GM12878 (cell line): ENCODE measurements around the gene DDAH1. TPM values are rescaled to one million over a fixed set of nuclear protein-coding genes. Genes with fewer than 3 reads are reported as not detected.

Source experiments
- ATAC-seq: fragments of 200-7000 bp; cut with Tn5 transposase; 3 replicates; pipeline ENCODE4 v1.9.1; 2020; ENCODE audit warnings: mild to moderate bottlenecking, moderate library complexity
- BruUV-seq: library from RNA; stranded (reverse); fragments of 400-500 nt; replicated peaks from 2 replicates; lab custom pipeline; 2021; lab: Mats Ljungman, UMichigan
- CTCF ChIA-PET: fragments of 300-600 bp; sonication (Branson Sonifier 250); formaldehyde crosslinking; extraction: SDS; loops from one replicate; lab custom pipeline; 2021; ENCODE audit warnings: inconsistent platforms; lab: Yijun Ruan, JAX
- POLR2A ChIA-PET: fragments of 350-600 bp; formaldehyde crosslinking; extraction: SDS; loops from one replicate; lab custom pipeline; 2021; ENCODE audit warnings: inconsistent platforms; lab: Charles Lee
- RAD21 ChIA-PET: fragments of 300-600 bp; sonication (Branson Sonifier 250); formaldehyde crosslinking; loops from one replicate; lab custom pipeline; 2023; ENCODE audit warnings: antibody characterized with exemption; ENCODE audit not compliant: unreplicated experiment; lab: Charles Lee
- SMC1A ChIA-PET: fragments of 300-600 bp; sonication (Branson Sonifier 250); formaldehyde crosslinking; loops from one replicate; lab custom pipeline; 2023; ENCODE audit not compliant: unreplicated experiment, uncharacterized antibody; lab: Charles Lee
- DNase-seq: peaks from one replicate; pipeline ENCODE4 v3.0.0-alpha.2; 2011; ENCODE audit warnings: low read depth, low spot score
- FAIRE-seq: peaks from 3 replicates; lab custom pipeline; 2011; peaks lifted over from hg19 to GRCh38; lab: Jason Lieb, UNC
- H2AFZ ChIP-seq: 2 replicates; pipeline ENCODE4 v1.6.0; 2011; ENCODE audit warnings: low read depth, low read length, control low read depth; ENCODE audit not compliant: control insufficient read depth
- H3K27ac ChIP-seq: 2 replicates; pipeline ENCODE4 v1.5.1; 2011; ENCODE audit warnings: control low read depth; ENCODE audit not compliant: control insufficient read depth, insufficient read depth
- H3K27me3 ChIP-seq, 2 experiments: replicated peaks in 1 of 2; 2 replicates each; pipeline versions ENCODE4 v1.6.0 to v1.6.1; 2011; ENCODE audit warnings: low read length in 1 of 2; ENCODE audit not compliant: control insufficient read depth in 2 of 2, insufficient read depth in 2 of 2
- H3K36me3 ChIP-seq, 2 experiments: 2 replicates each; pipeline ENCODE4 v1.5.1; 2011; ENCODE audit warnings: low read length in 1 of 2; ENCODE audit not compliant: control insufficient read depth in 2 of 2, insufficient read depth in 2 of 2
- H3K4me1 ChIP-seq: 2 replicates; pipeline ENCODE4 v1.6.1; 2011; ENCODE audit warnings: mild to moderate bottlenecking, low read length, moderate library complexity, mixed read lengths; ENCODE audit not compliant: control insufficient read depth, insufficient read depth
- H3K4me2 ChIP-seq: 2 replicates; pipeline ENCODE4 v1.6.0; 2011; ENCODE audit warnings: control low read depth; ENCODE audit not compliant: control insufficient read depth, insufficient read depth
- H3K4me3 ChIP-seq: fragments of 200-600 bp; sonication (generic); 2 replicates; pipeline ENCODE4 v1.5.1; 2016
- H3K79me2 ChIP-seq: 2 replicates; pipeline ENCODE4 v1.6.0; 2011; ENCODE audit warnings: low read length; ENCODE audit not compliant: control insufficient read depth, insufficient read depth
- H3K9ac ChIP-seq: 2 replicates; pipeline ENCODE4 v1.8.0; 2011; ENCODE audit warnings: low read length, control low read depth, mixed read lengths; ENCODE audit not compliant: control insufficient read depth, insufficient read depth
- H3K9me3 ChIP-seq: replicated peaks from 3 replicates; pipeline ENCODE4 v1.5.1; 2011; ENCODE audit warnings: mild to moderate bottlenecking, low read length; ENCODE audit not compliant: control insufficient read depth, insufficient read depth
- H4K20me1 ChIP-seq: 2 replicates; pipeline ENCODE4 v1.6.0; 2011; ENCODE audit not compliant: control insufficient read depth, insufficient read depth
- BACH1 ChIP-seq: fragments of 450-650 bp; IDR thresholded peaks from 2 replicates; pipeline ENCODE4 v1.6.1; 2017; ENCODE audit warnings: mild to moderate bottlenecking, borderline replicate concordance
- CHD2 ChIP-seq: IDR thresholded peaks from 2 replicates; pipeline ENCODE4 v1.6.1; 2011; ENCODE audit warnings: low read depth, low read length, improper control_type of control experiment, borderline replicate concordance
- EGR1 ChIP-seq, 2 experiments: IDR thresholded peaks; 1 replicate in 1 of 2; 2 replicates in 1 of 2; pipeline ENCODE4 v1.6.1; 2011 to 2012; ENCODE audit warnings: low read depth in 2 of 2, low read length in 2 of 2, borderline replicate concordance in 1 of 2, mild to moderate bottlenecking in 1 of 2, moderate library complexity in 1 of 2
- MEF2B ChIP-seq: fragments of 450-650 bp; IDR thresholded peaks from 2 replicates; pipeline ENCODE4 v1.6.1; 2018; ENCODE audit warnings: mild to moderate bottlenecking, moderate library complexity; ENCODE audit not compliant: partially characterized antibody, poor library complexity, severe bottlenecking
- NFYA ChIP-seq: IDR thresholded peaks from 2 replicates; pipeline ENCODE4 v1.6.1; 2011; ENCODE audit warnings: low read depth, mild to moderate bottlenecking, low read length, improper control_type of control experiment, borderline replicate concordance
- NRF1 ChIP-seq: conservative IDR thresholded peaks from 2 replicates; pipeline ENCODE4 v1.6.1; 2011; ENCODE audit warnings: mild to moderate bottlenecking, low read depth, low read length, improper control_type of control experiment
- PAX5 ChIP-seq: IDR thresholded peaks from 2 replicates; pipeline ENCODE4 v1.6.1; 2011; ENCODE audit warnings: low read depth, low read length, borderline replicate concordance
- POLR2AphosphoS5 ChIP-seq: IDR thresholded peaks from 2 replicates; pipeline ENCODE4 v1.6.1; 2011; ENCODE audit warnings: mild to moderate bottlenecking, low read length, inconsistent platforms
- RBBP5 ChIP-seq: fragments of 200-600 bp; sonication (generic); conservative IDR thresholded peaks from 2 replicates; pipeline ENCODE4 v1.6.1; 2016
- TCF3 ChIP-seq: IDR thresholded peaks from 2 replicates; pipeline ENCODE4 v1.6.1; 2012; ENCODE audit warnings: low read depth, mild to moderate bottlenecking, low read length, borderline replicate concordance; ENCODE audit not compliant: insufficient read depth
- ZNF384 ChIP-seq: IDR thresholded peaks from 2 replicates; pipeline ENCODE4 v1.6.1; 2012; ENCODE audit warnings: low read depth, mild to moderate bottlenecking, low read length, improper control_type of control experiment, borderline replicate concordance
- ZNF622 ChIP-seq: fragments of 450-650 bp; IDR thresholded peaks from 2 replicates; pipeline ENCODE4 v1.6.1; 2017; ENCODE audit warnings: mild to moderate bottlenecking, inconsistent platforms
- WGBS: methylation state at CpG from one replicate; pipeline ENCODE4 v1.1.6; 2016; ENCODE audit warnings: low lambda C conversion rate; ENCODE audit not compliant: insufficient replicate concordance, insufficient coverage; ENCODE audit errors: missing lambda C conversion rate; 5-methylcytosine and 5-hydroxymethylcytosine counted together
- in situ Hi-C: fragments of 300-500 bp; cut with MboI; formaldehyde crosslinking; loops from 9 replicates; pipeline ENCODE4 v1.14.3; 2018; ENCODE audit warnings: mixed read lengths
- intact Hi-C: fragments of 100-400 bp; cut with micrococcal nuclease; formaldehyde crosslinking; loops from one replicate; pipeline ENCODE4 v1.14.2; 2022; ENCODE audit not compliant: unreplicated experiment
- polyA plus RNA-seq, 11 experiments: library from polyadenylated mRNA; depleted of rRNA in 4 of 11; unstranded in 6 of 11; stranded (reverse) in 5 of 11; fragments of >200 nt; fragmentation: Nextera tagmentation in 4 of 11; fragmentation: Illumina TruSeq in 1 of 11; extraction: Ambion mirVana in 4 of 11; extraction: Trizol in 1 of 11; gene quantifications; 1 replicate in 1 of 11; 2 replicates in 10 of 11; pipeline versions ENCODE4 v1.2.1 to v1.2.3, GENCODE V29; 2011 to 2016; ENCODE audit warnings: inconsistent platforms in 2 of 11, missing spikeins in 2 of 11, low read depth in 1 of 11
- total RNA-seq, 4 experiments: library from RNA; depleted of rRNA in 3 of 4; stranded (reverse); fragments of >200 nt in 3 of 4; fragmentation: Illumina TruSeq in 1 of 4; extraction: Trizol in 1 of 4; gene quantifications; 2 replicates each; pipeline versions ENCODE4 v1.2.1 to v1.2.3, GENCODE V29; 2013 to 2021
- TF ChIP-seq, protein P1 (sequence below): fragments of 450-650 bp; IDR thresholded peaks from 2 replicates; pipeline ENCODE4 v1.6.1; 2018; ENCODE audit warnings: borderline replicate concordance, mild to moderate bottlenecking; ENCODE audit not compliant: partially characterized antibody
- TF ChIP-seq, protein P2 (sequence below): IDR thresholded peaks from 2 replicates; pipeline ENCODE4 v1.6.1; 2012; ENCODE audit warnings: low read length, inconsistent platforms
- TF ChIP-seq, protein P3 (sequence below): fragments of 150-350 bp; IDR thresholded peaks from 2 replicates; pipeline ENCODE4 v1.6.1; 2016; ENCODE audit warnings: low read depth, low read length
- TF ChIP-seq, protein P4 (sequence below): IDR thresholded peaks from 2 replicates; pipeline ENCODE4 v1.6.1; 2011; ENCODE audit warnings: borderline replicate concordance, low read depth, mild to moderate bottlenecking, moderate library complexity, mixed read lengths, low read length; ENCODE audit not compliant: insufficient read depth; ENCODE audit errors: extremely low read length

The DDAH1 gene
- total and polyA plus RNA-seq, 10 of the 15 experiments (the other 5 are each of a cell fraction or from before 2014, with no cell fraction given), result 0.07 to 0.88 (median 0.27) TPM; not detected in 6

DNA sequence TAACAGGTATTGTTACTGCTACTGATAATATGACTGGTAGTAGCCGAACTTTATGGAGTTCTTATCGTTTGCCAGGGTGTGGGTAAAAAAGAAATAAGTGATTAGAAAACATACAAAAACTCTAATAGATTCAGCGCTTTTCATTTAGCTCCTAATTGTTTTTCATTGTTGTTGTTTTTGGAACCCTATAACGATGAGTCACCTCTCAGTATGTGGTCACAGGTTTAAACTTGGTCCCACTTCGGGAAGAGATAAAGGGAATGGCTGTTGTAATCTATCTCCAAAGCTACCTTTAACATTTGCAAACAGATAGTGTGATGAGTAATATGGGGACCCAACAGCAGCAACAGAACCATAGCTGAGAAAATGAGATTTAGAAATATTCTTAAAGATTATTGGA is 125.9 kb downstream of the DDAH1 start:
- POLR2A ChIA-PET, result no interaction called here
- no peak overlapping the region for H3K4me2 ChIP-seq
- ATAC-seq, result no peak
- peaks cover 3% of the 10 kb centered on the region for H3K4me1 ChIP-seq
- H3K79me2 ChIP-seq, result no peaks in the 10 kb centered on the region
- H3K9me3 ChIP-seq, result no peaks in the 10 kb centered on the region
- TF ChIP-seq ZNF384, result no peak
- TF ChIP-seq, protein P1, sequence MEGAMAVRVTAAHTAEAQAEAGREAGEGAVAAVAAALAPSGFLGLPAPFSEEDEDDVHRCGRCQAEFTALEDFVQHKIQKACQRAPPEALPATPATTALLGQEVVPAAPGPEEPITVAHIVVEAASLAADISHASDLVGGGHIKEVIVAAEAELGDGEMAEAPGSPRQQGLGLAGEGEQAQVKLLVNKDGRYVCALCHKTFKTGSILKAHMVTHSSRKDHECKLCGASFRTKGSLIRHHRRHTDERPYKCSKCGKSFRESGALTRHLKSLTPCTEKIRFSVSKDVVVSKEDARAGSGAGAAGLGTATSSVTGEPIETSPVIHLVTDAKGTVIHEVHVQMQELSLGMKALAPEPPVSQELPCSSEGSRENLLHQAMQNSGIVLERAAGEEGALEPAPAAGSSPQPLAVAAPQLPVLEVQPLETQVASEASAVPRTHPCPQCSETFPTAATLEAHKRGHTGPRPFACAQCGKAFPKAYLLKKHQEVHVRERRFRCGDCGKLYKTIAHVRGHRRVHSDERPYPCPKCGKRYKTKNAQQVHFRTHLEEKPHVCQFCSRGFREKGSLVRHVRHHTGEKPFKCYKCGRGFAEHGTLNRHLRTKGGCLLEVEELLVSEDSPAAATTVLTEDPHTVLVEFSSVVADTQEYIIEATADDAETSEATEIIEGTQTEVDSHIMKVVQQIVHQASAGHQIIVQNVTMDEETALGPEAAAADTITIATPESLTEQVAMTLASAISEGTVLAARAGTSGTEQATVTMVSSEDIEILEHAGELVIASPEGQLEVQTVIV, result no peak
- TF ChIP-seq PAX5, result no peak
- TF ChIP-seq, protein P2, sequence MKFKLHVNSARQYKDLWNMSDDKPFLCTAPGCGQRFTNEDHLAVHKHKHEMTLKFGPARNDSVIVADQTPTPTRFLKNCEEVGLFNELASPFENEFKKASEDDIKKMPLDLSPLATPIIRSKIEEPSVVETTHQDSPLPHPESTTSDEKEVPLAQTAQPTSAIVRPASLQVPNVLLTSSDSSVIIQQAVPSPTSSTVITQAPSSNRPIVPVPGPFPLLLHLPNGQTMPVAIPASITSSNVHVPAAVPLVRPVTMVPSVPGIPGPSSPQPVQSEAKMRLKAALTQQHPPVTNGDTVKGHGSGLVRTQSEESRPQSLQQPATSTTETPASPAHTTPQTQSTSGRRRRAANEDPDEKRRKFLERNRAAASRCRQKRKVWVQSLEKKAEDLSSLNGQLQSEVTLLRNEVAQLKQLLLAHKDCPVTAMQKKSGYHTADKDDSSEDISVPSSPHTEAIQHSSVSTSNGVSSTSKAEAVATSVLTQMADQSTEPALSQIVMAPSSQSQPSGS, result no peak
- no peak for TF ChIP-seq TCF3
- no peak for TF ChIP-seq ZNF622
- TF ChIP-seq MEF2B, result no peak
- no peak for TF ChIP-seq POLR2AphosphoS5
- TF ChIP-seq, protein P3, sequence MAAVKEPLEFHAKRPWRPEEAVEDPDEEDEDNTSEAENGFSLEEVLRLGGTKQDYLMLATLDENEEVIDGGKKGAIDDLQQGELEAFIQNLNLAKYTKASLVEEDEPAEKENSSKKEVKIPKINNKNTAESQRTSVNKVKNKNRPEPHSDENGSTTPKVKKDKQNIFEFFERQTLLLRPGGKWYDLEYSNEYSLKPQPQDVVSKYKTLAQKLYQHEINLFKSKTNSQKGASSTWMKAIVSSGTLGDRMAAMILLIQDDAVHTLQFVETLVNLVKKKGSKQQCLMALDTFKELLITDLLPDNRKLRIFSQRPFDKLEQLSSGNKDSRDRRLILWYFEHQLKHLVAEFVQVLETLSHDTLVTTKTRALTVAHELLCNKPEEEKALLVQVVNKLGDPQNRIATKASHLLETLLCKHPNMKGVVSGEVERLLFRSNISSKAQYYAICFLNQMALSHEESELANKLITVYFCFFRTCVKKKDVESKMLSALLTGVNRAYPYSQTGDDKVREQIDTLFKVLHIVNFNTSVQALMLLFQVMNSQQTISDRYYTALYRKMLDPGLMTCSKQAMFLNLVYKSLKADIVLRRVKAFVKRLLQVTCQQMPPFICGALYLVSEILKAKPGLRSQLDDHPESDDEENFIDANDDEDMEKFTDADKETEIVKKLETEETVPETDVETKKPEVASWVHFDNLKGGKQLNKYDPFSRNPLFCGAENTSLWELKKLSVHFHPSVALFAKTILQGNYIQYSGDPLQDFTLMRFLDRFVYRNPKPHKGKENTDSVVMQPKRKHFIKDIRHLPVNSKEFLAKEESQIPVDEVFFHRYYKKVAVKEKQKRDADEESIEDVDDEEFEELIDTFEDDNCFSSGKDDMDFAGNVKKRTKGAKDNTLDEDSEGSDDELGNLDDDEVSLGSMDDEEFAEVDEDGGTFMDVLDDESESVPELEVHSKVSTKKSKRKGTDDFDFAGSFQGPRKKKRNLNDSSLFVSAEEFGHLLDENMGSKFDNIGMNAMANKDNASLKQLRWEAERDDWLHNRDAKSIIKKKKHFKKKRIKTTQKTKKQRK, result no peak
- TF ChIP-seq EGR1 (IDR thresholded peaks at IDR 0.05; ENCODE audit: borderline replicate concordance in 1 of 2, low read depth in 2 of 2, low read length in 2 of 2), result no peak
- TF ChIP-seq NRF1, result no peak
- TF ChIP-seq NFYA, result no peak
- no peak for TF ChIP-seq BACH1
- TF ChIP-seq, protein P4, sequence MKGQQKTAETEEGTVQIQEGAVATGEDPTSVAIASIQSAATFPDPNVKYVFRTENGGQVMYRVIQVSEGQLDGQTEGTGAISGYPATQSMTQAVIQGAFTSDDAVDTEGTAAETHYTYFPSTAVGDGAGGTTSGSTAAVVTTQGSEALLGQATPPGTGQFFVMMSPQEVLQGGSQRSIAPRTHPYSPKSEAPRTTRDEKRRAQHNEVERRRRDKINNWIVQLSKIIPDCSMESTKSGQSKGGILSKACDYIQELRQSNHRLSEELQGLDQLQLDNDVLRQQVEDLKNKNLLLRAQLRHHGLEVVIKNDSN, result no peak
- no peak for TF ChIP-seq RBBP5
- no peak for TF ChIP-seq CHD2
- TF ChIP-seq, all 136 proteins: peak for 0
- Histone ChIP-seq H3K36me3 (no peaks in the 10 kb centered on the region), H2AFZ (no peak overlapping the region), H4K20me1 (no peaks in the 10 kb centered on the region), H3K4me3 (no peak overlapping the region), H3K9ac (no peak overlapping the region), H3K27me3 (no peaks in the 10 kb centered on the region; a peak in 1 of 4 replicates), H3K27ac (no peak overlapping the region)
- intact Hi-C loops, result no loop called here
- BruUV-seq, result no TSS peak
- FAIRE-seq (no peak), DNase-seq (no peak)
- in situ Hi-C loops, result no loop called here
- CTCF ChIA-PET, result no interaction called here
- 50% methylated on average over 5 of the region's 5 CpGs for WGBS
- SMC1A ChIA-PET, result interaction anchor here (1.2 kb wide), 1 partner anchor 233 kb away, joined by 3 read pairs; no protein-coding TSS in a partner anchor
- RAD21 ChIA-PET, result no interaction called here
